Left kidney (tissue), 2 donors: ENCODE data around the gene CASP8AP2. TPM values are rescaled to one million over a fixed set of nuclear protein-coding genes. Genes with fewer than 3 reads are reported as not detected.
"Not testable (repeated sequence)": the region's sequence is repeated elsewhere in the genome, so short reads cannot be mapped to it uniquely, and the experiment has no call there.

Source experiments
- DNase-seq: peaks from one replicate; pipeline ENCODE4 v3.0.0-alpha.2; 2013
- polyA plus RNA-seq: library from polyadenylated mRNA; unstranded; fragments of 120-200 nt; gene quantifications from one replicate; pipeline ENCODE4 v1.2.1, GENCODE V29; 2013; ENCODE audit not compliant: insufficient read length

CASP8AP2 gene
- polyA plus RNA-seq, 1 donor: 30.2 TPM

GRCh38 chr6:89819336-89820130 lies 10.1 kb upstream of the CASP8AP2 start, which contains the start of gene MDN1:
Gene MDN1, minus strand, starts transcription at chr6:89819794. Its CDS starts 187 bp downstream, at chr6:89819607.
- DNase-seq: peak; percentile 94

- DNase-seq: no peak
These were observed 3.6 kb upstream of the CASP8AP2 start for GRCh38 chr6:89826029-89826528.

DNA sequence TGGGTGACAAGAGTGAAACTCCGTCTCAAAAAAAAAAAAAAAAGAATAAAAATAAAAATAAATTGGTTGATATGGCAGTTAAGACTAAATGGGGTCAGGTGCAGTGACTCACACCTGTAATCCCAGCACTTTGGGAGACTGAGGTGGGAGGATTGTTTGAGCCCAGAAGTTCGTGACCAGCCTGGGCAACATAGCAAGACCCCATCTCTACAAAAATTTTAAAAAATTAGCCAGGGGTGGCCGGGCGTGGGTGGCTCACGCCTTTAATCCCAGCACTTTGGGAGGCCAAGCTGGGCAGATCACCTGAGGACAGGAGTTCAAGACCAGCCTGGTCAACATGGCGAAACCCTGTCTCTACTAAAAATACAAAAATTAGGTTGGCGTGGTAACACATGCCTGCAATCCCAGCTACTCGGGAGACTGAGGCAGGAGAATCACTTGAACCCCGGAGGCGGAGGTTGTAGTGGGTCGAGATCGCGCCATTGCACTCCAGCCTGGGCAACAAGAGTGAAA lies 1.1 kb upstream of the CASP8AP2 start:
- DNase-seq: not testable (repeated sequence)

- DNase-seq: no peak
These were observed 650 bp upstream of the CASP8AP2 start for GRCh38 chr6:89828988-89829471.

DNA sequence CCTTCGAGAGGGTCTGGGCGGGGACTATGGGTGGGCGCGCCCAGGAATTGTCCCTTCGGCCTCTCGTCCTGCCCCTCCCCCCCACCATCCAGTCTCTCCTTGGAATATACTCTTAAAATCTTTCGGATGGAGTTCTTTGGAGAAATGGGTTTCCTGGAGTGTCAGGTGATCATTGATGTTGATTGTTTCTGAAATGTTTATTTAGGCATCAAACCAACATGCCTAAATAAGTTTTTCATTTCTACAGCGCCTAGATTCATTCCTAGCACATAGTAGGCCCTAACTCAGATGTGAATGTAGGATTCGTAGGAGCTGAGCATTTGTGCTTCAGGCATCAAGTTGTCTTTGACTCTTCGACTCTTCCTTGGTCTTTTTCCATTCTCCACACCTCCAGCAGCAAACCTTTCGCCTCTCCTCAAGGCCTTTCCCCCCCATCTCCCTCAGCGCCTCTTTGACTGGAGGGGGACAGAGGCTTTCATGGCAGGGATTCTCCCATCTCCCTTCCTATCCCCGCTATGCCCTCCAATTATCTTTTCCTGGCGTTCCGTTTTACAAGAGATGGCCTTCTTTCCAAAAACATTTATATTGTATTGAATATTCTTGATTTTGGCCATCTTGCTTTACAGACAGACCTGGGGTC lies 610 bp downstream of the CASP8AP2 start:
- no peak for DNase-seq

DNA sequence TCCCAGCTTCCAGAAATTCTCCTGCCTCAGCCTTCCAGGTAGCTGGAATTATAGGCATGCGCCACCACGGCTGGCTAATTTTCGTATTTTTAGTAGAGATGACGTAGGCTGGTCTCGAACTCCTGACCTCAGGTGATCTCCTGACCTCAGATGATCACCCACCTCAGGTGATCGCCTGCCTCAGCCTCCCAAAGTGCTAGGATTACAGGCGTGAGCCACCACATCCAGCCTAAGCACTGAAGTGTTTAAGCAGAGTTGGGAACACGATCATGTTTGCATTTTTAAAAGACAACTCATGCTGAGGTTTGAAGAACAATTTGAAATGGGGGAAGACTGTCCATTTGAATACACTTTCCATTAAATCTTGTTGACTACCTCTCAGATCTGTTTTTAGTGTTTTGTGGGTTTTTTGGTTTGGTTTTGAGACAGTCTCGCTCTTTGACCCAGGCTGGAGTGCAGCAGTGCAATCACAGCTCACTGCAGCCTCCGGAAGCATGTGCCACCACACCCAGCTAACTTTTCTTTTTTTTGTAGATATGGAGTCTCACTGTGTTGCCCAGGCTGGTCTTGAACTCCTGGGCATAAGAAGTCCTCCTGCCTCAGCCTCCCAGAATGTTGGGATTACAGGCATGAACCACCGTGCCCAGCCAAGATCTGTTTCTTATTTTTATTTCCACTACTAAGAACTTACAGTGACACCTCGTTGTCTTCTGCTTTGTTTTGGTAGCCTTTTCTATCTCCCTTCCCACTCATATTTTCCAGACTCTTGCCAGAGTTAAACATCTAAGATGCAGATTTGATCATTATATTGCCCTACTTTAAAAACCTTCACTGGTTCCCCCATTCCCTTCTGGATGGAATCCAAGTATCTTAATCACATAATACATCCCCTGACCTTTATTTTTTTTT lies 5.5 kb downstream of the CASP8AP2 start:
- no peak for DNase-seq

GRCh38 chr6:89836639-89837222 lies 7.1 kb downstream of the CASP8AP2 start:
- DNase-seq: no peak

DNA sequence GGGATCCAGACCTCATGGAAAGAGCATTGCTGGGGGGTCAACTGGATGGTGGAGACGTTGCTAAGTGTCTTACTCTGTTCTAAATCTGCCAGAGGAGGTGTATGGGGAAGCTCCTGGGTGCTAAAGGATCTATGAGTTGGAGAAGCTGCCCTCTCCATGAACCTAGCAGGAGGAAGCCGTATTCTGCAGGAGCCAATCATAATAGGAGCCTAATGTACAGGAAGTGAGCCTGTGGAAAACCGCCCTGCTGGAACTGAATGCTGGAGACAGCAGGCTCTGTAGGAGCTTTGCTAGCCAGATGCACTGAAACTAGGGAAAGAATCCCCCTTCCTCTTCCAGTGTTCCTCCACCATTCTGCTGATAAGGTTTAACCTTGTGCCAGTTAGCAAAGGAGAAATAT lies 10.9 kb downstream of the CASP8AP2 start:
- DNase-seq: peak; percentile 19

GRCh38 chr6:89842228-89842627 lies 12.5 kb downstream of the CASP8AP2 start:
- DNase-seq: no peak

- DNase-seq: no peak
These were observed 13.4 kb downstream of the CASP8AP2 start for GRCh38 chr6:89843070-89843469.

GRCh38 chr6:89847513-89847912 lies 17.8 kb downstream of the CASP8AP2 start:
- DNase-seq: not testable (repeated sequence)

- no peak for DNase-seq
These were observed 23.4 kb downstream of the CASP8AP2 start for GRCh38 chr6:89853068-89853467.

DNA sequence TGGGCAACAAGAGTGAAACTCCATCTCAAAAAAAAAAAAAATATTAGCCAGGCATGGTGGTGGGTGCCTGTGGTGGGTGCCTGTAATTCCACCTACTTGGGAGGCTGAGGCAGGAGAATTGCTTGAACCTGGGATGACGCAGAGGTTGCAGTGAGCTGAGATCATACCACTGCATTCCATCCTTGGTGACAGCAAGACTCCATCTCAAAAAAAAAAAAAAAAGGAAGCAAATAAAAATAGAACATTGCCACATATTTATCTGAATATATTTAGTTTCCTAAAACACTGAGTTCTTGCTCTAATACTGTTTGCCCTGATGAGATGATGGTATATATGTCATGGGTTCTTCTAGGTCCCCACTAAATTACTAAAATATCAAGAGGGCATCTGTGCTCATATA lies 28.4 kb downstream of the CASP8AP2 start:
- DNase-seq: no peak

DNA sequence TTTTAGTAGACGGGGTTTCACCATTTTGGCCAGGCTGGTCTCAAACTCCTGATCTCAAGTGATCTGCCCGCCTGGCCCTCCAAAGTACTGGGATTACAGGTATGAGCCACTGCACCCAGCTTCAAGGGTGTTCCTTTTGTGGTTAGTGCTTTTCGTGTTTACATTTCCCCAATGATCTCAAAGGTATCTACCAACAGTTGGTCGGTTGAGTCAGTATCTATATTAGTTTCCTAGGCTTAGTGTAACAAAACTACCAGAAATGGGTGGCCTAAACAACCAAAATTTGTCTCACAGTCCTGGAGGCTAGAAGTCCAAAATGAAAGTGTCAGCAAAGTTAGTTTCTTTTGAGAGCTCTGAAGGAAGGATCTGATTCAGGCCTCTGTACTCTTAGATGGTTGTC lies 30.1 kb downstream of the CASP8AP2 start:
- DNase-seq: no peak

DNA sequence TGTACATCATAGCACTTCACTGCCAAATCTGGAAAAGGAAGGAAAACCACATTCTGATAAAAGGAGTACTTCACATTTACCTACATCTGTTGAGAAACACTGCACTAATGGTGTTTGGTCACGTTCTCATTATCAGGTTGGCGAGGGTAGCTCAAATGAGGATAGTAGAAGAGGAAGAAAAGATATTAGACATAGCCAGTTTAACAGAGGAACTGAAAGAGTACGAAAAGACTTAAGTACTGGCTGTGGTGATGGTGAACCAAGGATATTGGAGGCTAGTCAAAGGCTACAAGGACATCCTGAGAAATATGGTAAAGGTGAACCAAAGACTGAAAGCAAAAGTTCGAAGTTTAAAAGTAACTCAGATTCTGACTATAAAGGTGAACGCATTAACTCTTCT lies 32.6 kb downstream of the CASP8AP2 start:
- DNase-seq: no peak

GRCh38 chr6:89862698-89863097 lies 33.0 kb downstream of the CASP8AP2 start:
- no peak for DNase-seq

GRCh38 chr6:89866024-89866678 lies 36.5 kb downstream of the CASP8AP2 start:
- DNase-seq: no peak

GRCh38 chr6:89873721-89874120 lies 44.0 kb downstream of the CASP8AP2 start:
- DNase-seq: no peak

DNA sequence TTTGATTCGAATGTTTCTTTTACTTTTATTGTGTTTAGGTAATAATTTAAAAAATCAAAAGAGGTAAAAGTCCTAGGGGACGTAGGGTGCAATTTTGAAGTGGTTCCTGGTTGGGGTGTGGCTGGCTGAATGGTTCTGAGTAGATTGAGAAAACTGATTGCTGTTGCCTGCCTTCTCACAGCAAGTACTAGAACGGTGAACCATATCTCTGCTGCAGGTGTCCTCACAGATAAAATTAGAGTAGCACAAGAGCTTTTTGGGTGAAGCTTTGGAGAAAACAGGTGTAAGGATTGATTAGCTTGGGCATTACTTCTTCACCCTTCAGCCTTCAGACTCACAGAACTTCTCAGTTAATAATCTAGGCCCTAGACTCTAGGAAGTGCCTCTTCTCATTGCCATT lies 44.8 kb downstream of the CASP8AP2 start:
- DNase-seq: no peak

DNA sequence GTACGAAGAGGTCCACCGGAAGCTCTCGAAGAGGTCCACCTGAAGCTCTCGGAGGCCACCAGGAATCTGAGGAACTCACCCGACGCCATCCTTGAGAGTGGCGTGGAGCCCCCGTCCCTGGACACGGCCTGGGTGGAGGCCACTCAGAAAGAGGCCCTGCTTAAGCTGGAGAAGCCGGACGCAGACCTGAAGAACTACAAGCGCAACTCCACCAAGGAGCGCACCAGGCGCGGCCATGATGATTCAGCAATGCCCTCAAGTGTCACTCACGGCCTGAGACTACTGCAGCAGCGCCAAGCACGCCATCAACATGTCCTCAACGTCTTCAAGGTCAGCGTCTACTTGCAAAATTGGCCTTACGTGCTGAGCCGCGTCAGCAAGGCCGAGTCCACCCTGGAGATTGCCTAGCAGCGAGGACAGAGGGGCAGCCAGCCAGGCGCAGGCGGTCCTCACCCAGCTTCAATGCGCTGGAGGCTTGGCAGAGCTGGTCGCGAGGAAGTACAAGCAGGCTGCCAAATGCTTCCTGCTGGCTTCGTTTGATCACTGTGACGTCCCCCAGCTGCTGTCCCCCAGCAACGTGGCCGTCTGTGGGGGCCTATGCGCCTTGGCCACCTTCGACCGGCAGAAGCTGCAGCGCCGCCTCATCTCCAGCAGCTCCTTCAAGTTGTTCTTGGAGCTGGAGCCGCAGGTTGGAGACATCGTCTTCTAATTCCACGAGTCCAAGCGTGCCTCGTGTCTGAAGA lies 56.9 kb downstream of the CASP8AP2 start:
- DNase-seq: no peak
